Measurements from ENCODE around the gene ASCC3.

ASCC3 gene

DNA sequence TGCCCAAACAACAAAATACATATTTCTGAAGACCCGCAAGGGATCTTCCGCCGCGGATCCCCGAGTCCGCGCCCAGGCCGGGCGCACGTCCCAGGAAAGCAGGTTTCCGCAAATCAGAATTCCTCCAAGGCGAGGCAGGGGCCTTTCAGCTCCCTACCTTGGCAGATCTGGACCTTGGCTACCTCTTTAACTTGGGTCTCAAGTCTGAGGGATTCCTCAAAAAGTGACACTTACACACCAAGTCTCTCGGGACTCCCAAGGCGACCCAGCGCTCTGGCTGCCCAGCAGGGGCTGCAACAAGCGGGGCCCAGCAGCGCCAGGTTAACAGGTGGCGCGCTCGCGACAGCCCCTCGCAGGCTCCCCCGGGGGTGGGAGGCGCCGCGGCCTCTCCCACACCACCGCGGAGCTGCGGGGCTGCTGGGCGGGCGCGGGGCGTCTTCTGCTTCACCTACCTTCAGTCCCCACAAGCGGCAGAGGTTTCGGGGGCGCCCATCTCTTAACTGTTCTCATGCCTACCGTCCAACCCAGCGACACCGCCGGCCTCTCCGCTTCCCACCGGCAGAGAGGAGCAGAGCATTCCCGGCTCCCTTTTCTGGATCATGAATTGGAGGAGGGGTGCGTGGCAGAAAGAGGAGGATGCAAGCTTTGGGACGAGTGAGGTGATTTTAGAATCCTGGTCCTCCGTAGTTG lies 416.8 kb downstream of the ASCC3 start:
- DNase-seq (ENCODE audit: low spot score): no peak

DNA sequence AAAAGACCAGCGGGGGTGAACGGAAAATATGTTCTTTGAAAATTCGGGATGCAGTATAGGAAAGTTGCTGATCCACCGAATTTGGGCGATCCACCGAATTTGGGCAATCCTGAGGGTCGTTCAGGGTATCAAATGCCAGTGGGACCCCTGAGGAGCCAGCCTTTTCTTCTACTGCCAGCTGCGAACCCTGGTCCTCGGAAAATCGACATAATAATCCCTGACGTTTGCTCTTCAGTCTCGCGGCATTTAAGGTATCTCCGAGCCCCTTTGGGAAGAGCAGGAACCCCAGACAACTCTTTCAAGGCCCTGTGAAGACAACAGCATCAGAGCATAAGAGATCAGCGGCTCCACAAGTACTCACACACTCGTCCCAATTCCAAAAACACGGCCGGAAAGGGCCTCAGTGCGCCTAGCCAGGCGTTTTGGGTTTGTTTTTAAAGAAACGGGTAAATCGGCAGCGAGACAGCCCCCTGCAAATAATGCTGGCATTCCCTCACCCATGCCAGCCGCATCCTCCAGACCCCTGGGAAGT lies 417.4 kb downstream of the ASCC3 start:
- DNase-seq (ENCODE audit: low spot score): no peak

GRCh38 chr6:100462706-100463629 lies 418.2 kb downstream of the ASCC3 start:
- DNase-seq (ENCODE audit: low spot score): no peak

- no peak for DNase-seq (ENCODE audit: low spot score)
These were observed 419.0 kb downstream of the ASCC3 start for GRCh38 chr6:100461917-100462705.

DNA sequence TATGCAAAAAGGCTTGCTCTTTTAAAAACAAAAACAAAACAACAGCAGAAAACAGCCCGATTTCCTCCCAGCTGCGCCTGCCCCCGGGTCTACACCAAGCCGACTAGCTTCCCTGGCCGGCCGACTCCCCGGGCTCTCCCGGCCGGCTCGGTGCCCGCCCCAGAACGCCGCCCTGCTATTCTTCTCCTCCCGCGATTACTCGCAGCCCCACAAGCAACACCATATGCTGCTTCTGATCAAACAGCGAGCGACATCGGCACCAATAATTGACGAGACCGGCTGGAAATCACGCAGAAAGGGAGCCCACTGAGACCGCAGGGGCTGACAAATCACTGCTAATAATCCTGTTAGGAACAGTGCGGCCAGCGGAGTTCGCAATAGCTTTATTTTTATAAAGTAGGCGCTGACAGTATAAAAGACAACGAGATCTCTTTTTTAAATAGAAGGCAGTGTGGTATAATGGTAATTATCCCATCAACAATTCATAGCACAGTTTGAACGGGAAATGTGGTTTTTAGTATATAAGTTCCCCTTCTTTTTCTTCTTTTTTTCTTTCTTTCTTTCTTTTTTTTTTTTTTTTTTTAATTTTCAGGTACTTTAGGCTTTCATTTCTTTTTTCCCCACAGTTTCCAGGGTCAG lies 419.7 kb downstream of the ASCC3 start:
- no peak for DNase-seq (ENCODE audit: low spot score)

GRCh38 chr6:100460650-100461204 lies 420.4 kb downstream of the ASCC3 start:
- DNase-seq (ENCODE audit: low spot score): no peak

GRCh38 chr6:100459592-100460184 lies 421.4 kb downstream of the ASCC3 start:
- DNase-seq (ENCODE audit: low spot score): no peak

- no peak for DNase-seq (ENCODE audit: low spot score)
These were observed 422.1 kb downstream of the ASCC3 start for GRCh38 chr6:100458841-100459591.
